Erythroblast (primary cell): ENCODE results near the gene TSHZ2.

Source experiments
- GATA1 ChIP-seq: IDR thresholded peaks from 2 replicates; pipeline ENCODE4 v1.6.1; 2011; ENCODE audit warnings: low read depth, mild to moderate bottlenecking, control low read depth, low read length, moderate library complexity
- POLR2A ChIP-seq: IDR thresholded peaks from 2 replicates; pipeline ENCODE4 v1.6.1; 2011; ENCODE audit warnings: mild to moderate bottlenecking, low read length

GRCh38 chr20:53064935-53065334 is 92.8 kb downstream of the TSHZ2 start:
- TF ChIP-seq POLR2A (no peak), GATA1 (no peak)
